BE2C (cell line): ENCODE measurements around the gene ARHGAP26.

ENCODE experiments used
- DNase-seq: peaks from one replicate; pipeline ENCODE4 v3.0.0-alpha.2; 2020
- H3K27me3 ChIP-seq: fragments of 250-450 bp; sonication (Bioruptor Pico); 2 replicates; pipeline ENCODE4 v1.5.1; 2020; ENCODE audit warnings: mild to moderate bottlenecking
- H3K36me3 ChIP-seq: fragments of 250-450 bp; sonication (Bioruptor Pico); 2 replicates; pipeline ENCODE4 v1.5.1; 2020; ENCODE audit warnings: mild to moderate bottlenecking
- H3K4me1 ChIP-seq: fragments of 250-450 bp; sonication (Bioruptor Pico); 2 replicates; pipeline ENCODE4 v1.5.1; 2020
- H3K4me3 ChIP-seq: 2 replicates; pipeline ENCODE4 v1.5.1; 2011; ENCODE audit warnings: low read depth, low read length
- H3K9me3 ChIP-seq: fragments of 250-450 bp; sonication (Bioruptor Pico); 2 replicates; pipeline ENCODE4 v1.5.1; 2020
- TF ChIP-seq, protein P1 (sequence below): IDR thresholded peaks from 2 replicates; pipeline ENCODE4 v1.5.1; 2012; ENCODE audit warnings: mild to moderate bottlenecking, low read depth, low read length

Gene ARHGAP26

DNA sequence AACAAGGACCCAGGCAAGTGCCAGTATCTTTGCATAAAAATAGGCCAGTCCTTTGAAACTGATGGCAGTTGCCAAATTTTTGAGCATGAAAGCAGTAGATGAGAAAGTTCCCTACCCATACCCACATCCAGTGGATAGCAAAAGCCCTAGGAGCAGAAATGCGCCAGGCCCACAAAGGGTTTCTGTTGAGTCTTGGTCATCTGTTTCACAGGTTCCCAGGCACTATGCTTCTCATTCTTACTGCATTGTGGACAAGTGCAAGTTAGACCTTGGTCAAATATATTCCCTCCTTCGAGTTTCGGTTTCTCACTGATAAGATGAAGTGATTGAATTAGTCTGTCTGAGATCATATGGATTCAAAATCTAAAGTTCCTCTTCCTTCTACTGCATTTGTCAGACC, 481.0 kb downstream of the ARHGAP26 start:
- H3K4me3 ChIP-seq: no peak overlapping the region
- H3K27me3 ChIP-seq: no peaks in the 10 kb centered on the region
- TF ChIP-seq, protein P1, sequence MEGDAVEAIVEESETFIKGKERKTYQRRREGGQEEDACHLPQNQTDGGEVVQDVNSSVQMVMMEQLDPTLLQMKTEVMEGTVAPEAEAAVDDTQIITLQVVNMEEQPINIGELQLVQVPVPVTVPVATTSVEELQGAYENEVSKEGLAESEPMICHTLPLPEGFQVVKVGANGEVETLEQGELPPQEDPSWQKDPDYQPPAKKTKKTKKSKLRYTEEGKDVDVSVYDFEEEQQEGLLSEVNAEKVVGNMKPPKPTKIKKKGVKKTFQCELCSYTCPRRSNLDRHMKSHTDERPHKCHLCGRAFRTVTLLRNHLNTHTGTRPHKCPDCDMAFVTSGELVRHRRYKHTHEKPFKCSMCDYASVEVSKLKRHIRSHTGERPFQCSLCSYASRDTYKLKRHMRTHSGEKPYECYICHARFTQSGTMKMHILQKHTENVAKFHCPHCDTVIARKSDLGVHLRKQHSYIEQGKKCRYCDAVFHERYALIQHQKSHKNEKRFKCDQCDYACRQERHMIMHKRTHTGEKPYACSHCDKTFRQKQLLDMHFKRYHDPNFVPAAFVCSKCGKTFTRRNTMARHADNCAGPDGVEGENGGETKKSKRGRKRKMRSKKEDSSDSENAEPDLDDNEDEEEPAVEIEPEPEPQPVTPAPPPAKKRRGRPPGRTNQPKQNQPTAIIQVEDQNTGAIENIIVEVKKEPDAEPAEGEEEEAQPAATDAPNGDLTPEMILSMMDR: no peak
- H3K9me3 ChIP-seq: no peaks in the 10 kb centered on the region
- no peak for DNase-seq
- peaks cover 3% of the 10 kb centered on the region; the same call in 1 of the 2 replicates for H3K4me1 ChIP-seq
- H3K36me3 ChIP-seq: no peaks in the 10 kb centered on the region

DNA sequence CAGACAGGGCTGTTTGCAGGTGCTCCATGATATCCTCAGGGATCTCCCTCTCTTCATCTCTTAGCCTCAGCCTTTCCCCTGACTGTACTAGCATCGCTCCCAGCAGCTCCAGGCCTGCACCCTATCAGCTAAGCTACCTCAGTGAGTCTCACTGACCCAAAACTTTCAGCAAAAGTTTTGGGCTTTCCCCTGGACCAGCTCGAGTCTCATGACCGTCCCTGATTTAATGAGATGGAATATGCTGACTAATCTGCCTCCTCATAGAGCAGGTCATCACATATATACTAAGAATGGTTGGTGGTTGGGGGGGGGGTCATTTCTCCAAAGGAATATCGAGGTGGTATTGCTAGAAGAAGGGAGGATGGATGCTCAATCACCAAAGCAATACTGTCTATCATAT, 481.8 kb downstream of the ARHGAP26 start:
- Histone ChIP-seq H3K4me3 (no peak overlapping the region), H3K9me3 (no peaks in the 10 kb centered on the region), H3K27me3 (no peaks in the 10 kb centered on the region), H3K4me1 (no peaks in the 10 kb centered on the region; the same call in 1 of the 2 replicates), H3K36me3 (no peaks in the 10 kb centered on the region)
- DNase-seq: no peak
- TF ChIP-seq, protein P1: no peak

DNA sequence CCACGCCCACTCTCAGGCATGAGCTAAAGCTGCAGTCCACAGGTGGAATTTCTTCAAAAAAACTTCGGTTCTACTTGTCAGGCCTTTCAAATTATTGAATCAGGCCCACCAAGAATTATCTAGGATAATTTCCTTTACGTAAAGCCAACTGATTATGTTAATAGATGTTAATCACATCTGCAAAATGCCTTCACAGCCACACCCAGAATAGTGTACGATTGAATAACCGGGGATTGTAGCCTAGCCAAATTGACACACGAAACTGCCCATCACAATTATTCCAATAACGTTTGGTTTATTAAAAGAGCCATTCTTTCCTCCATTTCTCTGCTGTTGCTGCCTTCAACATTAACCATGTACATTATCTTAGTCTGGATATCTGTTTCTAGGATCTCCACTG, 484.6 kb downstream of the ARHGAP26 start:
- Histone ChIP-seq H3K4me1 (no peaks in the 10 kb centered on the region), H3K36me3 (no peaks in the 10 kb centered on the region), H3K4me3 (no peak overlapping the region), H3K9me3 (no peaks in the 10 kb centered on the region), H3K27me3 (no peaks in the 10 kb centered on the region)
- no peak for DNase-seq
- TF ChIP-seq, protein P1: no peak

DNA sequence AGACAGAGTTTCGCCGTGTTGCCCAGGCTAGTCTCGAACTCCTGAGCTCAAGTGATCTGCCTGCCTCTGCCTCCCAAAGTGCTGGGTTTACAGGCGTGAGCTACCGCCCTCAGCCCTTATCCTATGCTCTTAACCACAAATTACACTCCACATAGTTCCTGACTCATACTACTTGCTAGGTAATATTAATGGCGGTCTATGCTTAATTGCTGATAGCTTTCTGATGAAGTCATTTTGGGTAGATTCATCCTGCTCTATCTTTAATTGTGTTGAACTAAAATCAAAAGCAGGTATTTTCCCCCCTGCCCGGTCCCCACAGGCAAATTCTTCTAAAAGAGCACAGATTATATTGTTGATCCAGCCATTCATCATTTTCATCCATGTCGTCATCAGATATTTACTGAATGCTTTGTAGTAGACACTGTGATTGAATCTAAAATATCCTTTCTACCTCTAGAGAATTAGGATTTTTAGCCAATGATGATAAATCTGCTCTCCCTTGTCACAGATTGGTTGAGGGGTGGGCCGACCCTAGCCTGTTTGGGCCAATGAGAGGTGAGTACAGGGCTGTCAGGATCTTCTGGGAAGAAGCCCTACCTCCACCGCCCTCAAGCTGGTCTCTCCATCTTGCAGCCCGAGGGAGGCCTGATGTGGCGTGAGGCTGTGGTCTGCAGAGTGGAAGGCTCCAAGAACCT, 488.5 kb downstream of the ARHGAP26 start:
- Histone ChIP-seq H3K4me3 (no peak overlapping the region), H3K4me1 (no peaks in the 10 kb centered on the region), H3K27me3 (no peaks in the 10 kb centered on the region), H3K9me3 (no peaks in the 10 kb centered on the region), H3K36me3 (no peaks in the 10 kb centered on the region)
- TF ChIP-seq, protein P1: no peak
- no peak for DNase-seq

DNA sequence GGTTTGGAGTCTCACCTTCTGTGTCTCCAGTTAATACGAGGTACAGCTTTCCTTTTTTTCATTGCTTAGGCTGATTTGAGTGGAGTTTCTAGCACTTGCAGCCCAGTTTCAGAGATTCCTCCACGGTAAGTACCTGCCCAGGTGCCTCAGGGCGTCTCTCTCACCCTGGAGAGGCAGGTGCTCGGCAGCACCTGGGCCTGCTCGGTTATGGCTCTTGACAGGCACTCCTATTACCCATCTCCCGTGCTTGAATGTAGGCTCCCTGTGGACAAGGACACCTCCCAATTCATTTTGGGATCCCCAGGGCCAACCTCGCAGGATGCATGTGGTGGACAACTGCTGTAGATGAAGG, 489.1 kb downstream of the ARHGAP26 start:
- Histone ChIP-seq H3K4me1 (no peaks in the 10 kb centered on the region), H3K4me3 (no peak overlapping the region), H3K36me3 (no peaks in the 10 kb centered on the region), H3K27me3 (no peaks in the 10 kb centered on the region), H3K9me3 (no peaks in the 10 kb centered on the region)
- TF ChIP-seq, protein P1: no peak
- DNase-seq: no peak

DNA sequence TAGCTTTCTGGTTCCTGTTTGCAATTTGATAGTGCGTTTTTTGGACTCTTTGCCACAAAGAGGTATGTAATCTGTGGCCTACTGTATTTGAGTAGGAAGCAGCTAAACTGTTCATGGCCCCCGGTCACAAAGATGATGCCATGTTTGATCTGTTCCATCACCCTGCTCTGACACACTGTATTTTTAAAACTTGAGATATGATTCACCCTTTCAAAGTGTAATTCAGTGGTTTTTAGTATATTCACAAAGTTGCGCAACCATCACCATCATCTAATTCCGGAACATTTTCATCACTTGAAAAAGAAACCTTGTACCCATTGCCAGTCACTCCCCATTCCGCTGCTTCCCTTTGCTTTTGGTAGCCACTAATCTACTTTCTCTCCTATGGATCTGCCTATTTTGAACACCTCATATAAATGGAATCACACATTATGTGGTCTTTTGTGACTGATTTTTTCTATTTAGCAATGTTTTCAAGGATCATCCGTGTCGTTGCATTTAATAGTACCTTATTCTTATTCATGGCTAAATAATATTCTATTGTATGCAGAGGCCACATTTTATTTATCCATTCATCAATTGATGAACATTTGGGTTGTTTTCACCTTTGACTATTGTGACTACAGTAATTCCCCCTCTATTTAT, 491.7 kb downstream of the ARHGAP26 start:
- Histone ChIP-seq H3K4me1 (no peaks in the 10 kb centered on the region), H3K27me3 (no peaks in the 10 kb centered on the region), H3K36me3 (no peaks in the 10 kb centered on the region), H3K9me3 (no peaks in the 10 kb centered on the region), H3K4me3 (no peak overlapping the region)
- TF ChIP-seq, protein P1: no peak
- DNase-seq: no peak
